Parathyroid adenoma (tissue), 2 donors: Measurements from ENCODE around the gene RDH14.
A peak's percentile ranks its signal among the peaks of the same experiment; 100 is the strongest.

Experiments
- H2AFZ ChIP-seq: fragments of 300-600 bp; sonication (generic); one replicate; pipeline ENCODE4 v1.7.0; 2017; ENCODE audit warnings: antibody characterized with exemption, mild to moderate bottlenecking
- H3K27ac ChIP-seq: fragments of 300-600 bp; sonication (generic); one replicate; pipeline ENCODE4 v1.7.0; 2017
- H3K27me3 ChIP-seq: fragments of 300-600 bp; sonication (generic); one replicate; pipeline ENCODE4 v1.7.0; 2017; ENCODE audit warnings: low read length; ENCODE audit not compliant: control insufficient read depth, insufficient read depth
- H3K36me3 ChIP-seq: fragments of 300-600 bp; sonication (generic); one replicate; pipeline ENCODE4 v1.7.0; 2017; ENCODE audit warnings: low read length; ENCODE audit not compliant: control insufficient read depth, insufficient read depth
- H3K4me1 ChIP-seq: fragments of 300-600 bp; sonication (generic); one replicate; pipeline ENCODE4 v1.7.0; 2017; ENCODE audit warnings: control low read depth
- H3K4me2 ChIP-seq: fragments of 300-600 bp; sonication (generic); one replicate; pipeline ENCODE4 v1.7.0; 2017; ENCODE audit warnings: low read length
- H3K4me3 ChIP-seq: fragments of 300-600 bp; sonication (generic); one replicate; pipeline ENCODE4 v1.7.0; 2017; ENCODE audit warnings: low read depth, low read length
- H3K79me2 ChIP-seq: fragments of 300-600 bp; sonication (generic); one replicate; pipeline ENCODE4 v1.7.0; 2017; ENCODE audit warnings: control low read depth
- H3K9ac ChIP-seq: fragments of 300-600 bp; sonication (generic); one replicate; pipeline ENCODE4 v1.7.0; 2017; ENCODE audit warnings: mild to moderate bottlenecking
- H3K9me3 ChIP-seq: fragments of 300-600 bp; sonication (generic); one replicate; pipeline ENCODE4 v1.7.0; 2017; ENCODE audit warnings: low read length; ENCODE audit not compliant: control insufficient read depth
- CTCF ChIP-seq: fragments of 300-600 bp; sonication (generic); IDR thresholded peaks from one replicate; pipeline ENCODE4 v1.7.0; 2017; ENCODE audit warnings: antibody characterized with exemption, mild to moderate bottlenecking
- donor health status: primary hyperparathyroidism.

RDH14 gene

GRCh38 chr2:18546567-18546966, 13.9 kb downstream of the RDH14 start:
- H2AFZ ChIP-seq, result peak overlapping the region; percentile 61
- H3K9me3 ChIP-seq, result no peaks in the 10 kb centered on the region
- H3K27ac ChIP-seq, result no peak overlapping the region
- peaks cover 18% of the 10 kb centered on the region for H3K79me2 ChIP-seq
- H3K4me3 ChIP-seq, result no peak overlapping the region
- no peak overlapping the region for H3K9ac ChIP-seq
- H3K4me2 ChIP-seq, result no peak overlapping the region
- TF ChIP-seq CTCF, result no peak
- peaks cover 5% of the 10 kb centered on the region for H3K4me1 ChIP-seq
- no peaks in the 10 kb centered on the region for H3K27me3 ChIP-seq
- no peaks in the 10 kb centered on the region for H3K36me3 ChIP-seq

- no peak for TF ChIP-seq CTCF
- no peaks in the 10 kb centered on the region for H3K27me3 ChIP-seq
- H3K4me3 ChIP-seq, result no peak overlapping the region
- H3K27ac ChIP-seq, result no peak overlapping the region
- no peaks in the 10 kb centered on the region for H3K36me3 ChIP-seq
- peaks cover 4% of the 10 kb centered on the region for H3K4me1 ChIP-seq
- H3K4me2 ChIP-seq, result no peak overlapping the region
- no peak overlapping the region for H3K9ac ChIP-seq
- peak overlapping the region; percentile 10 for H2AFZ ChIP-seq
- peaks cover 16% of the 10 kb centered on the region for H3K79me2 ChIP-seq
- H3K9me3 ChIP-seq, result no peaks in the 10 kb centered on the region
Observed at GRCh38 chr2:18545384-18545783, 15.1 kb downstream of the RDH14 start.

GRCh38 chr2:18544171-18544570, 16.3 kb downstream of the RDH14 start:
- peaks cover 7% of the 10 kb centered on the region for H3K79me2 ChIP-seq
- no peak overlapping the region for H3K4me3 ChIP-seq
- no peak for TF ChIP-seq CTCF
- H3K27me3 ChIP-seq, result no peaks in the 10 kb centered on the region
- no peak overlapping the region for H2AFZ ChIP-seq
- no peak overlapping the region for H3K27ac ChIP-seq
- peaks cover 4% of the 10 kb centered on the region for H3K4me1 ChIP-seq
- H3K9ac ChIP-seq, result no peak overlapping the region
- no peaks in the 10 kb centered on the region for H3K36me3 ChIP-seq
- H3K9me3 ChIP-seq, result no peaks in the 10 kb centered on the region
- H3K4me2 ChIP-seq, result no peak overlapping the region

GRCh38 chr2:18540872-18541271, 19.6 kb downstream of the RDH14 start:
- Histone ChIP-seq H3K9me3 (no peaks in the 10 kb centered on the region), H3K4me3 (no peak overlapping the region), H3K79me2 (no peaks in the 10 kb centered on the region), H3K27ac (no peak overlapping the region), H3K4me1 (no peaks in the 10 kb centered on the region), H3K27me3 (no peaks in the 10 kb centered on the region), H2AFZ (no peak overlapping the region), H3K9ac (no peak overlapping the region), H3K36me3 (no peaks in the 10 kb centered on the region), H3K4me2 (no peak overlapping the region)
- TF ChIP-seq CTCF, result no peak

GRCh38 chr2:18536697-18537096, 23.8 kb downstream of the RDH14 start:
- H3K36me3 ChIP-seq, result no peaks in the 10 kb centered on the region
- no peaks in the 10 kb centered on the region for H3K79me2 ChIP-seq
- no peak for TF ChIP-seq CTCF
- H3K4me3 ChIP-seq, result no peak overlapping the region
- H3K9ac ChIP-seq, result no peak overlapping the region
- H3K4me1 ChIP-seq, result no peaks in the 10 kb centered on the region
- no peaks in the 10 kb centered on the region for H3K27me3 ChIP-seq
- no peak overlapping the region for H3K27ac ChIP-seq
- no peaks in the 10 kb centered on the region for H3K9me3 ChIP-seq
- no peak overlapping the region for H2AFZ ChIP-seq
- no peak overlapping the region for H3K4me2 ChIP-seq
